HG02885 (cell line): Measurements from ENCODE around the gene MAN2B1.
"Not testable (repeated sequence)": the region's sequence is repeated elsewhere in the genome, so short reads cannot be mapped to it uniquely, and the experiment has no call there.

Experiments
- ATAC-seq: cut with Tn5 transposase; IDR thresholded peaks from one replicate; pipeline ENCODE4 v1.9.1; 2021; ENCODE audit warnings: mild to moderate bottlenecking; ENCODE audit not compliant: unreplicated experiment, poor library complexity

The MAN2B1 gene

GRCh38 chr19:12666265-12667048 is at the start of gene MAN2B1, which contains the start of gene WDR83:
Gene MAN2B1, minus strand, starts transcription at chr19:12666742. Its CDS starts 41 bp downstream, at chr19:12666701.
Gene WDR83, plus strand, starts transcription at chr19:12666807. Its CDS starts 2,984 bp downstream, at chr19:12669791.
- peak; percentile 70 for ATAC-seq

- no peak for ATAC-seq
Observed at GRCh38 chr19:12715929-12716328, 49.4 kb upstream of the MAN2B1 start.

- ATAC-seq, result no peak
Observed at GRCh38 chr19:12715102-12715501, 48.6 kb upstream of the MAN2B1 start.

GRCh38 chr19:12713304-12713703 is 46.8 kb upstream of the MAN2B1 start:
- not testable (repeated sequence) for ATAC-seq

DNA sequence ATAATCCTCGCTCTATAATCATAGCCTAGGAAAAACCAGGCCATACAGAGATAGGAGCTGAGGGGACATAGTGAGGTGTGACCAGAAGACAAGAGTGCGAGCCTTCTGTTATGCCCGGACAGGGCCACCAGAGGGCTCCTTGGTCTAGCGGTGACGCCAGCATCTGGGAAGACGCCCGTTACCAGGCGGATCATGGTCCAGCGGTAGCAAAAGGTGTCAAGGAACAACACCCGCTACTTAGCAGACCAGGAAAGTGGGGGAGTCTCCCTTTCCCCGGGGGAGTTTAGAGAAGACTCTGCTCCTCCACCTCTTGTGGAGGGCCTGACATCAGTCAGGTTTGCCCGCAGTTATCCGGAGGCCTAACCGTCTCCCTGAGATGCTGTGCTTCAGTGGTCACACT is 45.5 kb upstream of the MAN2B1 start:
- ATAC-seq, result not testable (repeated sequence)

GRCh38 chr19:12711187-12711586 is 44.6 kb upstream of the MAN2B1 start:
- ATAC-seq, result no peak

DNA sequence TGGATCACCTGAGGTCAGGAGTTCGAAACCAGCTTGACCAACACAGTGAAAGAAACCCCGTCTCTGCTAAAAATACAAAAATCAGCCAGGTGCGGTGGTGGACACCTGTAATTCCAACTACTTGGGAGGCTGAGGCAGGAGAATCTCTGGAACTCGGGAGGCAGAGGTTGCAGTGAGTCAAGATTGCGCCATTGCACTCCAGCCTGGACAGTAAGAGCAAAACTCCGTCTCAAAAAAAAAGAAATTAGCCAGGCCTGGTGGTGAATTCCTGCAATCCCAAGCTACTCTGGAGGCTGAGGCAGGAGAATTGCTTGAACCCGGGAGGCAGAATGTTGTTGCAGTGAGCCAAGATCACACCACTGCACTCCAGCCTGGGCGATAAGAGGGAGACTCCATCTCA is 42.1 kb upstream of the MAN2B1 start:
- no peak for ATAC-seq

- ATAC-seq, result no peak
Observed at GRCh38 chr19:12706332-12706718, 39.8 kb upstream of the MAN2B1 start.

DNA sequence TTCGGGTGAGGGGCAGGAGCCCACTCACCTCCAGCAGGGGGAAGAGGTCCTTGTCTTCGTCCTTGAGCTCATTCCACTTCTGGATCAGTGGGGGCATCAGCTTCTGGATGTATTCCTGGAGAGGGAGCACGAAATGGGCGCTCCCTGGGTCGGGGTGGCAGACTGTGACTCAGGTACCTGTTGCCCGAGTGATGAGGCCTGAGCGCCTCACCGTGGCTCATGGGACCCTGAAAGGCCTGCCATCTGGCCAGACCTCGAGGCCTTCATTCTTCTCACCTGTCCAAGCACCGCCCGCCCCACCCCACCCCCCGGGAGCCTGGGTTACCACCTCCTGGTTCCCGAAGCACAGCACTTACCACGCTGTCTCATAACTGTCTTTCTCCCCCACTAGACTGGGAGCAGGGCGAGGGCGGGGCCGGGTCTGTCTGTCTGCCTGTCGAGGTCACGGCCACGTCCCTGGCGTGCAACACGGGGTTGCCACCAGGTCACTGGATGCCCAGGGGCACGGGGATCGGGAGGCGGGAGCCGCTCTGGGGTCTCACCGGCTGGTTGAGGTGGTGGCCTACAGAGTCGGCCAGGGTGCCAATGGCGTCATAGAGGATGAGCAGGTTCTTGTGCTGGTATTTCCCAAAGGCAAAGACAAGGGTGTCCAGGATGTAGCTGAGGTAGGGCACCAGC is 39.3 kb upstream of the MAN2B1 start:
- ATAC-seq, result no peak

GRCh38 chr19:12705169-12705568 is 38.6 kb upstream of the MAN2B1 start:
- ATAC-seq, result no peak

DNA sequence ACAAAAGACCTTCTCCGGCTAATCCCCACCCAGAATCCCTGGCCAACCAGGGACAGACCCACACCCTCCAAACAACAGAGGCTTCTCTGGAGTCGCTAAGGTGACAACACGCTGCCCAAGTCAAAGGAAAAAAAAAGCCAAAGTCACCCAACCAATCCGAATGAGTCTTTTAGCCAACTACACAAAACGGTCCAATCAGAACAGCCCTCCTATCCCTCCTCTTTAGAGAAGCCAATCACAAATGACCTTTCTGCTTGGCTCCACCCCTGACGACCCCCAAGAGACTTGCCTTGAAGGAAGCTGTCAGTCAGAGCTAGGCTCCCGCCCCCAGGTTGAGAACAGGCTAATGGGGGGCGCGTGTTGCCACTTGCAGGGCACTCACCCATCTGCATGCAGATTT is 36.5 kb upstream of the MAN2B1 start:
- no peak for ATAC-seq

DNA sequence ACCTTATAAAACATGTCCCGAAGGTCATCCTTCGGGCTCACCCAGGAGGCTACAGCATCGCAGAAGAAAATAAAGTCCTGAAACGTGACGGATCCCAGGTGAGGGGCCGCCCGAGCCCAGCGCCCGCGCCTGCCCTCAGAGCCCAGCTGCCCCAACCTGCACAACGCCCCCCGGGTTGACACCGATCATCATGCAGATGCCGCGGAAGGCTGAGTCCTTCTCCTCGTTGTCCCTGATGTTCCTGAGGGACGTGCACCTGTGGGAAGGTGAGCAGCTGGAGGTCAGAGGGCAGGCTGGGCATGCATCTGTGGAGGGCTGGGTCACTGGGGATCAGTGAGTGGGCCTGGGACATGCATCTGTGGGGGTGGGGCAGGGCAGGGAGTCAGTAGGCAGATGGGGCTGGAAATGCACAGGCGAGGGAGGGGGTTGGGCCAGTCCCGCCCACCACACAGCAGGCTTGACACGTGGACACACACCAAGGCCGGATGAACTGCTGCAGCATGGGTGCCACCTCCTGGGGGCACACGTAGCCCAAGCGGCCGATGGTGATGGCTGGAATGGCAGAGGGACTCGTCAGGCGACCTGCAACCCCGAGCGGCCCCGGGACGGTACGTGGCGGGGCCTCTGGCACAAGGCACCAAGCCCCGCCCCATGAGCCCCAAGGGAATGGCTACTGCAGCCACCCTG is 35.2 kb upstream of the MAN2B1 start:
- ATAC-seq, result no peak

GRCh38 chr19:12698138-12698537 is 31.6 kb upstream of the MAN2B1 start:
- no peak for ATAC-seq

- ATAC-seq, result not testable (repeated sequence)
Observed at GRCh38 chr19:12697425-12697824, 30.9 kb upstream of the MAN2B1 start.

DNA sequence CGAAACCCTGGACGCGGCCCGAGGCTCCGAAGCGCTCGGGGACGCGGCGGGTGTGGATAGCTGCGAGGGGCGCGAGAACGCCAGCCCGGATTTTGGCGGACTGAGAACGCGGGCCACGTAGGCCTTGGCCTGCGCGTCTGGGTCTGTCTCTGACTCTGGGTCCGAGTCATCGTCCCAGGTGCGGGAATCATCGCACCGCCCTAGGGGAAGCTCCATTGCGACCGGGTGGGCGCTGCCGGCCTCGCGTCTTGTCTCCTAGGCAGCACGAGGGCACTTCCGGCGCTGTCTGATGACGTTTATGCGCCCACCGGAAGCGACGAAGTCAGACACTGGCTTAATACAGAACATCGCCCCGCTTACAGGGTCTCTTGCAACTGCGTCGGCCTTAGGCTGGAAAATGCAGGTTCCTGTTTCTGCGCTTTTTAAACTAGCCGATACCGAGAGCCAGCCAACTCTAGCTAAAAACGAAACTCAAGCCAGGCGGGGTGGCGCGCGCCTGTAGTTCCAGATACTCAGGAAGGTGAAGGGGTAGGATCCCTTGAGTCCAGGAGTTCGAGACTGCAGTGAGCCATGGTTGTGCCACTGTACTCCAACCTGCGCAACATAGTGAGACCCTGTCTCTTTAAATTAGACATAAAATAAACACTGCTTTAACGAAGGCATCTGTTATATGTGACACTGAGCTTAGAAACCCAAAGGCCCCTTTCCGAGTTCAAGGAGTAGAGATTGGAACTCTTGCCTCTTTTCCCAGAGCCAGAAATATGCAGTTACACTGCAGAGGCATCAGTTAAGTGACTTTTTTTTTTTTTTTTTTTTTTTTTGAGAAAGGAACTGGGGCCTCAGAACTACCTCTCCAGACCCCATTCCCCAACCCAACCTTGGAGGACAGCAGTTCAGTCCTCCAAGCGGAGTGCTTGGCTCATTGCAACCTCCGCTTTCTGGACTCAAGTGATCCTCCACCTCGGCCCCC is 30.1 kb upstream of the MAN2B1 start, which contains the start of gene FBXW9:
TSS of gene FBXW9 (minus strand) at position 266 of the 970 bp plus-strand sequence. CDS start at position 216, 50 bp downstream.
- peak; percentile 78 for ATAC-seq

DNA sequence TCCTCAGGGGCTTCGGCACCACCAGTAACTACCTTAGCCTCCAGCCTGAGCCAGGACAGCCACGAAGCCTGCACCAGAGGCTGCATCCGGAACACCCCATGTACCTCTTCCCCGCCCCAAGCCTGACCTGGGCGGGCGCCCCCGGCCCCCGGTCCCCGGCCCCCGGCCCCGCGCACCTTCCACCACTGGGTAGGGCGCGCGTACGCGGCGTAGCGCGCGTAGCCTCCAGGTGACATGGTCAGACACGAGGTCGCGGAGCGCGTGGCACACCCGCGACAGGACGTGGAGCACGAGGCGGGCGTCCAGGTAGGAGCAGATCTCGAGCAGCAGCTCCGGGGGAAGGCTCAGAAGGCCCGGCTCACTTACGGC is 29.4 kb upstream of the MAN2B1 start:
- ATAC-seq, result peak; percentile 35

GRCh38 chr19:12695514-12695913 is 29.0 kb upstream of the MAN2B1 start:
- no peak for ATAC-seq

DNA sequence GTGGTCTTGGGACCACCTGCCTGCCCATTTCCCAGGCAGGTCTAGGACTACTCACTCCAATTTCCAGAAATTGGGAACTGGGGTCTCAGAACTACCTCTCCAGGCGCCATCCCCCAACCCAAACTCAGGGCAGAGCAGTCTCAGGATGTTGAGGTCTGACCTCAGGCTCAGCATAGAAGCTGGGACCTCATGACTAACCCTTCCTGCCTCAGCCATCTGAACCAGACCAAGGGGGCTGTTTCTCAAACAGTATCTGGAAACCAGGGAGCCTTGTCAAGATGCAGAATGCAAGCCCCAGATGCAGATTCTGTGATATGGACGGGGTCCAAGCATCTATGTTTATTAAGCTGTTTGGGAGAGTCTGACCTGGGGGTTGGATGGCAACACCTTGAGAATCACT is 28.6 kb upstream of the MAN2B1 start:
- no peak for ATAC-seq

DNA sequence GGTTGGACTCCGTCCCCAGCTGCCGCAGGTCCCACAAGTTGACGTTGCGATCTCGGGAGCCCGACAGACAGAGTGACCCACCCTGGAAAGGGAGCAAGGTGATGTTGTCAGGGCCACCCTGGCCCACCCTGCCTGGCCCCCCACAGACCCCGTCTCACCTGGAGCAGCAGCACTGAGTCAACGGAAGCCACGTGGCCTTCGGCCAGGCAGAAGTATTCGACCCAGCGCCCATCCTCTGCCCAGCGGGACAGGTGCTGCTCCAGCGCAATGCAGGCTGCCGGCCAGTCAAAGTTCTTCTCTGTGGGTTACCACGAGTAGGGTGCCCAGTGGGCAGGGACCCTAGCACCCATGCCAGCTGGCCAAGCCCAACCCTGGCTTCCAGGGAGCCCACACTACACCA is 28.1 kb upstream of the MAN2B1 start:
- ATAC-seq, result no peak

GRCh38 chr19:12692960-12693359 is 26.4 kb upstream of the MAN2B1 start:
- ATAC-seq, result no peak
